Esophagus squamous epithelium (tissue), 5 donors: ENCODE measurements around the gene LRRC56. TPM values are rescaled to one million over a fixed set of nuclear protein-coding genes. Genes with fewer than 3 reads are reported as not detected.
A peak's percentile ranks its signal among the peaks of the same experiment; 100 is the strongest.

Source experiments
- DNase-seq: peaks from one replicate; lab custom pipeline; 2025; lab: John Stamatoyannopoulos, UW
- H3K27ac ChIP-seq, 4 donors: fragments of 200-600 bp; sonication (generic); one replicate each; pipeline ENCODE4 v1.5.1; 2016 to 2019; ENCODE audit warnings: mild to moderate bottlenecking in 1 of 4
- H3K27me3 ChIP-seq, 4 donors: fragments of 200-600 bp; sonication (generic); 1 replicate in 3 of 4; 2 replicates in 1 of 4; pipeline versions ENCODE4 v1.5.1 to v1.6.0; 2017 to 2021; ENCODE audit warnings: antibody characterized with exemption in 1 of 4
- H3K36me3 ChIP-seq, 3 donors: fragments of 200-600 bp; sonication (generic); one replicate each; pipeline ENCODE4 v1.5.1; 2016 to 2019
- H3K4me1 ChIP-seq, 3 donors: fragments of 200-600 bp; sonication (generic); one replicate each; pipeline ENCODE4 v1.5.1; 2017 to 2019
- H3K4me3 ChIP-seq, 4 donors: fragments of 200-600 bp; sonication (generic); 1 replicate in 3 of 4; 2 replicates in 1 of 4; pipeline ENCODE4 v1.5.1; 2016 to 2019; ENCODE audit warnings: mild to moderate bottlenecking in 2 of 4, moderate library complexity in 1 of 4
- H3K9me3 ChIP-seq, 3 donors: fragments of 200-600 bp; sonication (generic); one replicate each; pipeline ENCODE4 v1.5.1; 2016 to 2019
- POLR2A ChIP-seq, 4 donors: fragments of 450-650 bp; IDR thresholded peaks; one replicate each; pipeline ENCODE4 v1.6.1; 2017; ENCODE audit warnings: antibody characterized with exemption in 4 of 4, mild to moderate bottlenecking in 4 of 4, moderate library complexity in 3 of 4
- WGBS, 2 donors: methylation state at CpG; one replicate each; pipeline ENCODE4 v1.1.5; 2018; 5-methylcytosine and 5-hydroxymethylcytosine counted together
- intact Hi-C: fragments of 100-400 bp; cut with DNase I; formaldehyde crosslinking; loops from one replicate; pipeline ENCODE4 v1.15.0; 2022
- total RNA-seq, 4 donors: library from RNA; depleted of rRNA; stranded (reverse); fragments of >200 nt; gene quantifications; one replicate each; pipeline ENCODE4 v1.1.0, GENCODE V29; 2016
- TF ChIP-seq, protein P1 (sequence below), 6 experiments: fragments of 450-650 bp in 4 of 6; fragments of 200-600 bp in 2 of 6; sonication (generic) in 2 of 6; IDR thresholded peaks; one replicate each; pipeline ENCODE4 v1.5.1; 2016 to 2019; ENCODE audit warnings: antibody characterized with exemption in 6 of 6, mild to moderate bottlenecking in 4 of 6, moderate library complexity in 4 of 6
- donor health status: DM: yes; HTN: yes; CAD: no.

LRRC56 gene
- total RNA-seq, 4 donors from 2014 or later: 0.35 to 2.3 (median 1.2) TPM

DNA sequence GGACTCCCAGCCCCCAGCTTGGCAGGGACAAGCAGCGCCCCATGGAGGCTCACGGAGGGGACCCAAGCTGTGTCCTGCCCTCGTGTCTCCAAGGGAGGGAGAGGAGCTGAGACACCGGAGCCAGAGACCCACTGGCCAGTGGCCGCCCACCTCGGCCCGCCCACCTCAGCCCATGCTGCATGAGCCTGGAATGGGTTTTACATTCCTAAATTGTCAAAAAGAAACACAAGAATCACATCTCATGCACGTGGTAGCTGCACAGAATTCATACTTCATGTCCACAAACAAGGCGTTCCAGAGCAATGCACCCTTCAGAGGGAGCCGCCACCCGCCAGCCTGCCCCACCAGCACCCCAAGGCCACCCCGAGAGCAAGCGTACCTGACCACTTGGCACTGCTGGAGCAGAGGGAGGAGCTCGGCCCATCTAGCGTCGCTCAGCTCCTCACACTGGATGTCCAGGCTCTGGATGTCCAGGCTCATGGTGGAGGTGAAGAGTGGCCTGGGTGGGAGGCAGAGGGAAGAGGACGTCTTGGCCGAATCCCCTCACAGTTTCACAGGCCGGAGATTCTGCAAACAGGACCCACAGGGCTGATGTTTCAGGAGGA is 35.5 kb upstream of the LRRC56 start:
- Histone ChIP-seq H3K9me3 (no peaks in the 10 kb centered on the region), H3K4me1 (peaks cover 35 to 50% (median 39%) of the 10 kb centered on the region in 3 donors), H3K36me3 (peaks cover 43 to 58% (median 49%) of the 10 kb centered on the region in 3 donors), H3K4me3 (no peak overlapping the region), H3K27me3 (no peaks in the 10 kb centered on the region), H3K27ac (peak overlapping the region in 1 of 4 donors; percentile 94)
- TF ChIP-seq, protein P1, sequence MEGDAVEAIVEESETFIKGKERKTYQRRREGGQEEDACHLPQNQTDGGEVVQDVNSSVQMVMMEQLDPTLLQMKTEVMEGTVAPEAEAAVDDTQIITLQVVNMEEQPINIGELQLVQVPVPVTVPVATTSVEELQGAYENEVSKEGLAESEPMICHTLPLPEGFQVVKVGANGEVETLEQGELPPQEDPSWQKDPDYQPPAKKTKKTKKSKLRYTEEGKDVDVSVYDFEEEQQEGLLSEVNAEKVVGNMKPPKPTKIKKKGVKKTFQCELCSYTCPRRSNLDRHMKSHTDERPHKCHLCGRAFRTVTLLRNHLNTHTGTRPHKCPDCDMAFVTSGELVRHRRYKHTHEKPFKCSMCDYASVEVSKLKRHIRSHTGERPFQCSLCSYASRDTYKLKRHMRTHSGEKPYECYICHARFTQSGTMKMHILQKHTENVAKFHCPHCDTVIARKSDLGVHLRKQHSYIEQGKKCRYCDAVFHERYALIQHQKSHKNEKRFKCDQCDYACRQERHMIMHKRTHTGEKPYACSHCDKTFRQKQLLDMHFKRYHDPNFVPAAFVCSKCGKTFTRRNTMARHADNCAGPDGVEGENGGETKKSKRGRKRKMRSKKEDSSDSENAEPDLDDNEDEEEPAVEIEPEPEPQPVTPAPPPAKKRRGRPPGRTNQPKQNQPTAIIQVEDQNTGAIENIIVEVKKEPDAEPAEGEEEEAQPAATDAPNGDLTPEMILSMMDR (IDR thresholded peaks at IDR 0.05): no peak
- no peak for TF ChIP-seq POLR2A (IDR thresholded peaks at IDR 0.05)
- 80 to 92% methylated on average over 2 to 3 of the region's 19 CpGs for WGBS, 2 donors
- DNase-seq: no peak
- intact Hi-C loops: loop anchor here (10.0 kb wide), 1 partner anchor 267 kb away; the partner anchor contains the start of genes PSMD13 and SIRT3

- Histone ChIP-seq H3K27ac (peak overlapping the region; percentile 94 to 100 (median 100)), H3K4me1 (peaks cover 36 to 52% (median 39%) of the 10 kb centered on the region in 3 donors), H3K27me3 (no peaks in the 10 kb centered on the region), H3K9me3 (no peaks in the 10 kb centered on the region), H3K36me3 (peaks cover 40 to 51% (median 42%) of the 10 kb centered on the region in 3 donors), H3K4me3 (peak overlapping the region in 1 of 4 donors; percentile 80)
- intact Hi-C loops: loop anchor here (10.0 kb wide), 1 partner anchor 268 kb away; the partner anchor contains the start of genes PSMD13 and SIRT3
- TF ChIP-seq, protein P1 (IDR thresholded peaks at IDR 0.05): no peak
- no peak for TF ChIP-seq POLR2A (IDR thresholded peaks at IDR 0.05)
- DNase-seq: no peak
- WGBS, 2 donors: 90% methylated on average over 2 of the region's 10 CpGs; no CpG with 5 or more reads in 1 of the 2 donors
These were observed 34.8 kb upstream of the LRRC56 start for GRCh38 chr11:502288-503178.

- intact Hi-C loops: loop anchor here (10.0 kb wide), 1 partner anchor 269 kb away; the partner anchor contains the start of genes PSMD13 and SIRT3
- TF ChIP-seq, protein P1 (IDR thresholded peaks at IDR 0.05): no peak
- peak in 1 of 4 donors; percentile 37 for TF ChIP-seq POLR2A (IDR thresholded peaks at IDR 0.05)
- Histone ChIP-seq H3K9me3 (no peaks in the 10 kb centered on the region), H3K4me3 (peak overlapping the region; percentile 38 to 88 (median 66)), H3K36me3 (peaks cover 31 to 47% (median 33%) of the 10 kb centered on the region in 3 donors), H3K27ac (peak overlapping the region; percentile 94 to 100 (median 100)), H3K4me1 (peaks cover 42 to 60% (median 45%) of the 10 kb centered on the region in 3 donors), H3K27me3 (no peaks in the 10 kb centered on the region)
- WGBS, 2 donors: 31 to 40% methylated on average over 2 to 7 of the region's 24 CpGs
- DNase-seq: no peak
These were observed 33.9 kb upstream of the LRRC56 start for GRCh38 chr11:503179-503981.

- no peak for DNase-seq
- Histone ChIP-seq H3K4me1 (peaks cover 42 to 69% (median 45%) of the 10 kb centered on the region in 3 donors), H3K4me3 (peak overlapping the region; percentile 38 to 88 (median 66)), H3K36me3 (peaks cover 22 to 47% (median 24%) of the 10 kb centered on the region in 3 donors), H3K27me3 (no peaks in the 10 kb centered on the region), H3K9me3 (no peaks in the 10 kb centered on the region), H3K27ac (peak overlapping the region; percentile 94 to 100 (median 100))
- peak in 1 of 4 donors; percentile 43 for TF ChIP-seq POLR2A (IDR thresholded peaks at IDR 0.05)
- TF ChIP-seq, protein P1 (IDR thresholded peaks at IDR 0.05): no peak
- intact Hi-C loops: loop anchor here (10.0 kb wide), 1 partner anchor 270 kb away; the partner anchor contains the start of genes PSMD13 and SIRT3
- 1 to 9% methylated on average over 10 to 13 of the region's 72 CpGs for WGBS, 2 donors
These were observed 33.0 kb upstream of the LRRC56 start for GRCh38 chr11:504053-504993.
